Prostate gland (tissue), 2 donors: ENCODE data around the gene PARG. TPM values are rescaled to one million over a fixed set of nuclear protein-coding genes. Genes with fewer than 3 reads are reported as not detected.
"Not testable (repeated sequence)": the region's sequence is repeated elsewhere in the genome, so short reads cannot be mapped to it uniquely, and the experiment has no call there.

Experiments used
- DNase-seq: peaks from one replicate; pipeline ENCODE4 v3.0.0-alpha.2; 2019; ENCODE audit warnings: low spot score
- H3K27ac ChIP-seq, 2 donors: fragments of 200-600 bp; sonication (generic); 2 replicates each; pipeline ENCODE4 v1.5.1; 2017 to 2019
- H3K27me3 ChIP-seq: fragments of 200-600 bp; sonication (generic); replicated peaks from 2 replicates; pipeline ENCODE4 v1.5.1; 2019; ENCODE audit not compliant: insufficient read depth
- H3K36me3 ChIP-seq, 2 donors: fragments of 200-600 bp; sonication (generic); 1 replicate in 1 of 2; 2 replicates in 1 of 2; pipeline versions ENCODE4 v1.5.1 to v1.8.1; 2017 to 2019
- H3K4me1 ChIP-seq: fragments of 200-600 bp; sonication (generic); replicated peaks from 2 replicates; pipeline ENCODE4 v1.5.1; 2019
- H3K4me3 ChIP-seq, 2 donors: fragments of 200-600 bp; sonication (generic); 2 replicates each; pipeline ENCODE4 v1.5.1; 2017 to 2019
- H3K9me3 ChIP-seq: fragments of 200-600 bp; sonication (generic); 2 replicates; pipeline ENCODE4 v1.5.1; 2017
- WGBS: methylation state at CpG from one replicate; pipeline ENCODE4 v1.1.5; 2018; 5-methylcytosine and 5-hydroxymethylcytosine counted together
- intact Hi-C: fragments of 100-400 bp; cut with DNase I; formaldehyde crosslinking; loops from one replicate; pipeline ENCODE4 v1.14.2; 2022
- total RNA-seq, 2 donors: library from RNA; depleted of rRNA; stranded (reverse); fragments of >200 nt; gene quantifications; one replicate each; pipeline ENCODE4 v1.1.0, GENCODE V29; 2016

The PARG gene
- total RNA-seq, 2 donors from 2014 or later, result 19.4 to 37.4 TPM

DNA sequence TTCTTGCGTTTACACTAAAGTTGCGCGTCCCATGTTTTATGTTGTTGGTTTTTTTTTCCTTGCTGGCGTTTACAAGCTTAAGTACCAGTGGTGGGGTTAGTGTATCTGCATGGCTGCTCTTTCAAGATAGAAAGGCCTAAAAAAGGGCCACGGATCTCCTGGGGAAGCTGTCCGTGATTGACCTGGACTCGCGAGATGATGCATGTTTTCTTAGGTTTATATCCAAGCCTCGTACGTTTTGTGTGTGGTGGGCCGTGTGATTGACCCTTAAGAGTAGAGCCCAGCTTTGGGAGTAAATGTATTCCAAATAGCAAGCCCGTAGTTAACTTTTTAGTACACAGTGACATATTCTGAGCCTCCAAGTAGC is 495 bp upstream of the PARG start:
- H3K27me3 ChIP-seq, H3K36me3 ChIP-seq, H3K27ac ChIP-seq, DNase-seq, H3K9me3 ChIP-seq, H3K4me1 ChIP-seq, intact Hi-C loops: not testable (repeated sequence)
- under 1% methylated on average over 12 of the region's 12 CpGs for WGBS
- peak overlapping the region; percentile 66 to 86 for H3K4me3 ChIP-seq

DNA sequence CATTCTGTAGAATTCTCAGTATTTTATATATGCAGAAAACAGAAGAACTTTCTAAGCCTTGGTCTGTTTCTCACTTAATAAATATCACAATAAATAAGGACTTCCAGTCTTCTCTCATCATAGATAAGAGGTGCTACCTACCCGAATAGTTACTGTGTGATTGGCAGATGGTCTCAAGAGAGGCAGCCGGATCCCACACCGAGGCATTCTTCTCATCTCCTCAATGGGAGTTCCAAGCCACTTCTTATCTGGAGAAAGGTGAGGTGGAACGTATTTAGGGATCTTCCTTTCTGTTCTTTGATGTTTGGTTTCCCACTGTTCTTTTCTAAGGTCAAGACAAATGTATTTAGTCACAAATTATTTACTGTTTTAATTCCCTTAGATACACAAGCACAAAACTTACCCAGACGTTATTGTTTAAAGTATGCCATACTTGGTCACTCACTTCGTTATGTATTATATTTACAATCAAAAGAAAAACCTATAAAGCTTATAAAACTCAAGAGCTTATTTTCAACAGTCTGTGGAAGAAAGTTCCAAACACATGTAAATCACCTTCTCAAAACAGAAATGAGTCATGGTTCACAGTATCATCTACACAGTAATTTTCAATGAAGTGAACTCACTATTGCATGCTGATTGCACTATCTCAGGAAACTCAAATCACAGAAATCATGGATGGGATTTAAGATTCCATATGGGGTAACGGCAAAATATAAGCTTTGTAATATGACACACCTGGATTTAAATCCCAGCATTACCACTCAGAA is 9.7 kb downstream of the PARG start:
- H3K27me3 ChIP-seq, H3K9me3 ChIP-seq, H3K4me3 ChIP-seq, H3K4me1 ChIP-seq, intact Hi-C loops, DNase-seq, H3K36me3 ChIP-seq, H3K27ac ChIP-seq: not testable (repeated sequence)
- 69% methylated on average over 7 of the region's 7 CpGs for WGBS

DNA sequence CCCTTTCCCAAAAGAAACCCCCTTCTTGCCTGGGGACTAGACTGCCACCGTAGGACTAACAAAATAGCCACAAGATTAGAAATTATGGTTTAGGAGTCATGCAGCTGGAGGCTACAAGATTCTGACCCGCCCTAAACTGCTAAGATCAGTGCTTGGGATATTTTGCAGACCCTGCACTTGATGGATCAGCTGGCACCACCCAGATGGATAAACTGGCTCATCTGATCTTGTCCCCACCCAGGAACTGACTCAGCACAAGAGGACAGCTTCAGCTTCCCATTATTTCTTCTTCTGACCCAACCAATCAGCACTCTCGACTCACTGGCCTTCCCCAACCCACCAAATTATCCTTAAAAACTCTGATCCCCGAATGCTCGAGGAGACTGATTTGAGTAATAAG is 10.6 kb downstream of the PARG start:
- DNase-seq, H3K4me1 ChIP-seq, H3K36me3 ChIP-seq, intact Hi-C loops, H3K27me3 ChIP-seq, H3K4me3 ChIP-seq, H3K27ac ChIP-seq, H3K9me3 ChIP-seq: not testable (repeated sequence)
- WGBS, result 97% methylated on average over 5 of the region's 5 CpGs

DNA sequence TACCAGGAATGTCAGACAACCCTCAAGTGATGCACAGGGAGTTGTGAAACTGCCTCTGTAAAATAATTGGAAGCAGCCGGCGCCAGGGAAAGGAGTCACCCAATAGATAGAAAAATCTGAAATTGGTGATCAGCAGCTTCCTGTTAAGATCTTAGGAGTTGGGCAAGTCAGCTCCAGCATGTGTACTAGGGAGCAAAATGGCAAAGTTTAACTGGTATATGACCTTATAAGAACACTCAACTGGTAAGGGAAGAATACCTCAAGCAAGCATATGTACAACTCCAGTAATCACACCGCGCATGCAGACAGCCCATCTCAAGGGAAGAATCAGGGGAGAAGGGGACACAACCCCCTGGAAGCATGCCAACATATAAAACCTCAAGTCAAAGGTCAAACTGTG is 18.3 kb downstream of the PARG start:
- intact Hi-C loops, H3K27me3 ChIP-seq, H3K9me3 ChIP-seq, H3K4me1 ChIP-seq, H3K4me3 ChIP-seq, H3K36me3 ChIP-seq, DNase-seq, H3K27ac ChIP-seq: not testable (repeated sequence)
- WGBS, result 91% methylated on average over 4 of the region's 4 CpGs

DNA sequence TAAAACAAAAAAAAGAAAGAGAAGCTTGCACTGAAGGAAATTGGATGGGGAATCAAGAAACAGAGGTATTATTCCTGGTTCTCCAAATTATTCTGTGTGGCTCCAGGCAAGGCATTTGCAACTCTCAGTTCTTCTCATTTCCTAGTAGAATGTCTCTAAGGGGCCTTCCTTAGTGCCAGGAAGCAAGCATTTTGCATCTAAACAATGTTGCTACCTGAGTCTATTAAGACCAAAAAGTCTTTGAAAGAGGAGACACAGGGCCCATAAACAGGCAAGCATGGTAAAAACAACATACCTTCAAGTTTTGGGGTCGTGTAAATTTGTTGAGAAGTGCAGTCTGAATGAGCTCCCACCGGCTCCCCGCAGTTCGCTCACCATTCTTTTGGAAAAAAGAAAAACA is 19.8 kb downstream of the PARG start:
- 72% methylated on average over 4 of the region's 4 CpGs for WGBS
- H3K4me3 ChIP-seq, DNase-seq, H3K36me3 ChIP-seq, H3K27ac ChIP-seq, H3K27me3 ChIP-seq, intact Hi-C loops, H3K4me1 ChIP-seq, H3K9me3 ChIP-seq: not testable (repeated sequence)

DNA sequence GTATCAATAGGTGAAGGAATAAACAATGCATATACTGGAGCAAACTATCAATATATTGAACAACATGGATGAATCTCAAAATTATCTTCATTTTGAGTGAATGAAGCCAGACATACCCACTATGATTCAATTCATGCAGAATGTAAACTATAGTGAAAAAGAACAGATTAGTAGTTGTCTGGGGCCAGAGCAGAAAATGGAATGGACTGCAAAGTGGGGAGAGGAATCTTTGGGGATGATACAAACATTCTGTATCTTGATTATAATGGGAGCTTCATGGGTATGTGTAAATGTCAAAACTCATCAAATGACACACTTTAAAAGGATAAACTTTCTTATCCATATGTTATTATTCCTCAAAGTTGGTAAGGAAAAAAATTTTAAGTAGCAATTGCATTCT is 23.9 kb downstream of the PARG start:
- DNase-seq, H3K4me1 ChIP-seq, H3K36me3 ChIP-seq, H3K27me3 ChIP-seq, H3K27ac ChIP-seq, intact Hi-C loops, H3K9me3 ChIP-seq, H3K4me3 ChIP-seq: not testable (repeated sequence)

DNA sequence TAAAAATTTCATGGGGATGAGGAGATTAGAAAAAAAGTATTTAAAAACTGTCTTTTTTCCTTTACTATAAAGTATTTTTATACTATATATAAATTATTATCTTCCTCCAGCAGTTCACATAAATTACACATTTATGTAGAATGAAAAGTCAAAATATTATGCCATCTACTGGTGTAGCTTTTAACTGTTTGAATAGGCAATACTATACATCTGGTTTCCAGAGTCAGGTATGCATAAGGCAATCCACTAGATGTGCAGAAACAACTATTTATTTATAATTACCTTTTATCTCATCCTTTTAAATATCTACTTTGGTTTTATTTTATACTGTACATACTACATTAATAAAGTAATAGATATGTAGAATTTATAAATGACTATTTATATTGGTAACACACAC is 25.4 kb downstream of the PARG start:
- intact Hi-C loops, H3K9me3 ChIP-seq, H3K27me3 ChIP-seq, DNase-seq, H3K4me1 ChIP-seq, H3K36me3 ChIP-seq, H3K27ac ChIP-seq, H3K4me3 ChIP-seq: not testable (repeated sequence)

DNA sequence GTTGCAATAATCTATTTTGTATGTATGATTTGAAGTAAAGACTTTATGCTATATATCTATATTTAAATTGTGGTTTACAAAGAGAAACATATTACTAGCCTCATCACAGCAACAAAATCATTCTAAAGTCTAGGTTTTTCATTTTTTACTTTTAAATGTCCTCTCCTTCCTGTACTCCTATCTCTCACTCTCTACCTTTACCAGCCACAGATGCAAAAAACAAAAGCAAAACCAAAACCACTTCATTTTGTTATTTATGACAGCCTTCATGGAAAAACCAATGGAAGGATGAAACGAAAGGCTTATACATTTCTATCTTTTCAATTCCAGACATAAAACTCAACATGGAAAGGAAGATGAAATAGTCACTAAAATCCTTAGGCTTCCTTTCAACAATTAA is 31.5 kb downstream of the PARG start:
- H3K4me3 ChIP-seq, H3K27me3 ChIP-seq, H3K36me3 ChIP-seq, H3K9me3 ChIP-seq, DNase-seq, H3K27ac ChIP-seq, H3K4me1 ChIP-seq, intact Hi-C loops: not testable (repeated sequence)
- WGBS, result no CpG with 5 or more reads among the region's 1 CpG

DNA sequence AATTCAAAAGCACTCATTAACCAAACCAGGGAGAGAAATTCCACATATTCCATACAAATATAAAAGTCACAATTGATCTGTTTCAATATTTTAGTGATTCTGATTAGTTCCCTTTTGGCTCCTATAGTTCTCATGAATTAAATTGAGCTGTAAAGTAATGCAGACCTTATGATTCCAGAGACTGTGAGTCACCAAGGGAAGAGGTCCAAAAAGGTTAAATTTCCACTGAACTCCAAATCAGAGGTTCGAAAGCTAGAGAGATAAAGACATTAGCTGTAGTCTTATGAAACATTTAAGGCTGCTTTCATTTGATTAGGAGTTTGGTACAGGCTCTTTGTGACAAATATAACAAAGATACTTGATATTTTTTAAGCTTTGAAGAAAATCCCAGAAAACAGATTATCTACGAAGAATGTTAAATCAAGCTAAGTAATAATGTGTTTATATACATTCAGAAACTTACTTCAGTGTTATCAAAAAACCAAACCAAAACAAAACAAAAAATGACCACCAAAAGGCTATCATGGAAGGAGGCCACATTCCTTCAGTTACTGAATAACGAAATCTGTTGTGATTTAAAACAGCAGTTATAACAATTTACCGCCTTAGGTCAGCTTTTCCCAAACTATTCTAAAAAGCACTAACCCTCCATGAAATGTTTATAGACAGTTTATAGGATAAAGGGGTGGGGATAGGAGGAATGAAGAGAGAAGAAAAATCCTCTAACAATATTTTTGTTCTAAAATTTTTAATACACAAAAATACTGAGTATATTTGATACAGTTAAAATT is 33.3 kb downstream of the PARG start:
- 74% methylated on average over 4 of the region's 4 CpGs for WGBS
- H3K27me3 ChIP-seq, H3K36me3 ChIP-seq, intact Hi-C loops, H3K4me1 ChIP-seq, H3K9me3 ChIP-seq, DNase-seq, H3K4me3 ChIP-seq, H3K27ac ChIP-seq: not testable (repeated sequence)

DNA sequence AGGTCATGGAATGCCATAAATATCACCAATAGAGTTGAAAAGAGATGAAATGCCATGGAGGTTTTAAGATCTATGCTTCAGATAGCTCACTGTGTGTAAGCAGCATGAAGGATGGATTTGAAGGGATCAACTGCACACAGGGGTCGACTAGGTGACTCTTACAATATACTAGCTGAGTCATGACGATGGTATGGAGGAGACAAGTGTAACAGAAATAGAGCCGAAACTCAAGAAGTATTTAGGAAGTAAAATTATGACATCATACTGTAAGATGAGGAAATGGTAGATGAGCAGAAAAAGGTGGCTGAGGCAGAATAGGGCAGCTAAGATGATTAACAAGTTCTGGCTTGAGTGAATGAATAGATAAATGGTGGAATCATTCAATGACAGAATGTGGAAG is 38.0 kb downstream of the PARG start:
- H3K4me3 ChIP-seq, H3K27me3 ChIP-seq, H3K4me1 ChIP-seq, H3K27ac ChIP-seq, intact Hi-C loops, DNase-seq, H3K9me3 ChIP-seq, H3K36me3 ChIP-seq: not testable (repeated sequence)
- WGBS, result 89% methylated on average over 3 of the region's 3 CpGs

DNA sequence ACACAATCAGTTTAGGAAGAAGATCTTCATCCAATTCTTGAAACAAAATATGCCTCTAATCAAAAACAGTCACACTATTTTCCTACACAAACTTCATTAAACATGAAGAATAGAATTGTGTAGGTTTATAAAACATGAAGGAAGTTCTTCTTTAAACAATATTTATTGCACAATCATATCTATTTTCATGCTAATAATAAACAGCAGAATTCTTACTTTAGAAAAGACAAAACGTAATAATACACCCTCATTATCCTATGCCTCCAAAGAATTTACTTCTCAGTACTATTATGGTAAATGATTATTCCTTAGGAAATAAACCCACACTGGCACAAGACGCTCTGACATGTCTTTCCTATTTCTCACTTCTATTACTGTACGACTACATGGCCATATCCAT is 41.4 kb downstream of the PARG start:
- DNase-seq, H3K27ac ChIP-seq, H3K9me3 ChIP-seq, H3K4me3 ChIP-seq, H3K4me1 ChIP-seq, H3K27me3 ChIP-seq, intact Hi-C loops, H3K36me3 ChIP-seq: not testable (repeated sequence)
- WGBS, result 88% methylated on average over 3 of the region's 3 CpGs

DNA sequence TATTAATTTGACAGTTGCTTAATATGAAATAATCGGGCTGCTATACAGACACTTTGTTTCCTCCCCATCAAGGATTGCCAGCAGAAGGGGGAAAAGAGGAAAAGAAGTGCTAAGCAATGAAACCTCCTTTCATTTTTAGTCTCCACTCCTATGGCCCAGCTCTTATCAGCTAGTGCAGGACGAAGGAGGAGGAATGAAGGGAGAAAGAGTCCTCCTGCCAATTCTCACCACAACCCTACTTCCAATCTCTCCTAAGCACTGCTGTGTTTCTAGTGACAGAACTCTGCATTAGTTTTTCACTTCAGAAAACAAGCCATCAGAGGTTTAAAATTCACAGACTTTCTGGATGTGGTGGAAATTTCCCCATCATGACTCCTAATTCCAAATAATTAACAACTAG is 41.8 kb downstream of the PARG start:
- DNase-seq, H3K27ac ChIP-seq, H3K4me3 ChIP-seq, H3K27me3 ChIP-seq, intact Hi-C loops, H3K9me3 ChIP-seq, H3K36me3 ChIP-seq, H3K4me1 ChIP-seq: not testable (repeated sequence)
- WGBS, result 88% methylated on average over 2 of the region's 2 CpGs

DNA sequence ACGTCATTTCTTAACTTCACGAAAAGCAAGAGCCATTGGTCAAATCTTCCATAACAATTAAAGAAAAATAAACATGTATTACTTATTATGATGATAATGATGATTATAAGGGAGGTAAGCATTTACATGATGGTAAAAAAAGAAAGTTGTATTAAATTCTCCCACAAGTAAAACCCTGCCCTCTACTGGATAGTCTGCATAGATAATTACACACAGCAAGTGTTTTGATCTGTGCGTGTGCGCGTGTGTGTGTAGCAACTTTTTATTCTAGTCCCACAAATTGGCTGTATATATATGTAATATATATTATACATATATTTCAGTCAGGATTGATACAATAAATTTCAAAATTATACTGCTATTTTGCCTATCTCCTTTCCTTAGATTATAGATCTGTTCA is 51.8 kb downstream of the PARG start:
- H3K4me3 ChIP-seq, H3K27ac ChIP-seq, H3K4me1 ChIP-seq, intact Hi-C loops, H3K27me3 ChIP-seq, H3K9me3 ChIP-seq, H3K36me3 ChIP-seq, DNase-seq: not testable (repeated sequence)
- 97% methylated on average over 5 of the region's 5 CpGs for WGBS
